ENCODE measurements around the gene ADAMTSL1.

DNA sequence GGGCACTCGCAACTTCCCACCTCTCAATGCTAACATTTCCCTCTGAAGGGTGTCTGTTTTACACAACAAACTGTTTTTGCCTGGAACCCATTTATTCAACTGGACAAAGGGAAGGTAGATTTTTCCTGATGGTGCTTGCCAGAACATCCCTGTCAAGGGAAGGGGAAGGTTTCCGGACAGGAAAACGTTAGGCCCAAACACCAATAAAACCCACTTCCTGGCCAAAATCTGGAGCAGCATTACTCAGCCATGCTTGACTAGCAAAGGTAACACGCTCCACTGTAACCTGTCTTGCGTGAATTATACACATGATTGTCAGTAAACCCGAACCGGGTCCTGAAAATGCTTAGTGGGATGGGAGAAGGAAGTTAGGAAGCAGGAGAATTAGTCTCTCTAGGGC lies 468.8 kb downstream of the ADAMTSL1 start:
- TF ChIP-seq POLR2A (IDR thresholded peaks at IDR 0.05): no peak
- TF ChIP-seq, protein P1, sequence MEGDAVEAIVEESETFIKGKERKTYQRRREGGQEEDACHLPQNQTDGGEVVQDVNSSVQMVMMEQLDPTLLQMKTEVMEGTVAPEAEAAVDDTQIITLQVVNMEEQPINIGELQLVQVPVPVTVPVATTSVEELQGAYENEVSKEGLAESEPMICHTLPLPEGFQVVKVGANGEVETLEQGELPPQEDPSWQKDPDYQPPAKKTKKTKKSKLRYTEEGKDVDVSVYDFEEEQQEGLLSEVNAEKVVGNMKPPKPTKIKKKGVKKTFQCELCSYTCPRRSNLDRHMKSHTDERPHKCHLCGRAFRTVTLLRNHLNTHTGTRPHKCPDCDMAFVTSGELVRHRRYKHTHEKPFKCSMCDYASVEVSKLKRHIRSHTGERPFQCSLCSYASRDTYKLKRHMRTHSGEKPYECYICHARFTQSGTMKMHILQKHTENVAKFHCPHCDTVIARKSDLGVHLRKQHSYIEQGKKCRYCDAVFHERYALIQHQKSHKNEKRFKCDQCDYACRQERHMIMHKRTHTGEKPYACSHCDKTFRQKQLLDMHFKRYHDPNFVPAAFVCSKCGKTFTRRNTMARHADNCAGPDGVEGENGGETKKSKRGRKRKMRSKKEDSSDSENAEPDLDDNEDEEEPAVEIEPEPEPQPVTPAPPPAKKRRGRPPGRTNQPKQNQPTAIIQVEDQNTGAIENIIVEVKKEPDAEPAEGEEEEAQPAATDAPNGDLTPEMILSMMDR (IDR thresholded peaks at IDR 0.05): no peak
- TF ChIP-seq EP300 (IDR thresholded peaks at IDR 0.05): no peak
- TF ChIP-seq POLR2AphosphoS5 (IDR thresholded peaks at IDR 0.05): no peak

All from suprapubic skin (tissue), 4 donors.